ENCODE measurements around the gene TCF7L2.

Gene TCF7L2

GRCh38 chr10:113003052-113003451, 53.0 kb downstream of the TCF7L2 start:
- TF ChIP-seq POLR2A (IDR thresholded peaks at IDR 0.05; ENCODE audit: low read depth, low read length) (no peak), POLR2AphosphoS5 (IDR thresholded peaks at IDR 0.05; ENCODE audit: low read depth, low read length) (no peak), TAF1 (IDR thresholded peaks at IDR 0.05; ENCODE audit: borderline replicate concordance, low read depth, low read length) (no peak)
- FAIRE-seq, result no peak
- DNase-seq (ENCODE audit: insufficient read length), result no peak

- no peak for DNase-seq (ENCODE audit: insufficient read length)
- TF ChIP-seq POLR2AphosphoS5 (IDR thresholded peaks at IDR 0.05; ENCODE audit: low read depth, low read length) (no peak), POLR2A (IDR thresholded peaks at IDR 0.05; ENCODE audit: low read depth, low read length) (no peak), TAF1 (IDR thresholded peaks at IDR 0.05; ENCODE audit: borderline replicate concordance, low read depth, low read length) (no peak)
- FAIRE-seq, result no peak
Measured at GRCh38 chr10:113004069-113004618, 54.1 kb downstream of the TCF7L2 start.

GRCh38 chr10:113005380-113005779, 55.3 kb downstream of the TCF7L2 start:
- TF ChIP-seq POLR2AphosphoS5 (IDR thresholded peaks at IDR 0.05; ENCODE audit: low read depth, low read length) (no peak), TAF1 (IDR thresholded peaks at IDR 0.05; ENCODE audit: borderline replicate concordance, low read depth, low read length) (no peak), POLR2A (IDR thresholded peaks at IDR 0.05; ENCODE audit: low read depth, low read length) (no peak)
- DNase-seq (ENCODE audit: insufficient read length), result no peak
- no peak for FAIRE-seq

- no peak for DNase-seq (ENCODE audit: insufficient read length)
- no peak for TF ChIP-seq POLR2AphosphoS5 (IDR thresholded peaks at IDR 0.05; ENCODE audit: low read depth, low read length)
- TF ChIP-seq TAF1 (IDR thresholded peaks at IDR 0.05; ENCODE audit: borderline replicate concordance, low read depth, low read length), result no peak
- no peak for TF ChIP-seq POLR2A (IDR thresholded peaks at IDR 0.05; ENCODE audit: low read depth, low read length)
Measured at GRCh38 chr10:113006656-113007342, 56.8 kb downstream of the TCF7L2 start.

GRCh38 chr10:113007343-113007771, 57.3 kb downstream of the TCF7L2 start:
- TF ChIP-seq POLR2A (IDR thresholded peaks at IDR 0.05; ENCODE audit: low read depth, low read length), result no peak
- no peak for TF ChIP-seq TAF1 (IDR thresholded peaks at IDR 0.05; ENCODE audit: borderline replicate concordance, low read depth, low read length)
- no peak for TF ChIP-seq POLR2AphosphoS5 (IDR thresholded peaks at IDR 0.05; ENCODE audit: low read depth, low read length)
- no peak for FAIRE-seq
- DNase-seq (ENCODE audit: insufficient read length), result no peak

More at GRCh38 chr10:113006656-113007342, 56.8 kb downstream of the TCF7L2 start:
- FAIRE-seq, result no peak

GRCh38 chr10:113007821-113008220, 57.8 kb downstream of the TCF7L2 start:
- DNase-seq (ENCODE audit: insufficient read length) (no peak), FAIRE-seq (no peak)
- TF ChIP-seq TAF1 (IDR thresholded peaks at IDR 0.05; ENCODE audit: borderline replicate concordance, low read depth, low read length), result no peak
- no peak for TF ChIP-seq POLR2AphosphoS5 (IDR thresholded peaks at IDR 0.05; ENCODE audit: low read depth, low read length)
- TF ChIP-seq POLR2A (IDR thresholded peaks at IDR 0.05; ENCODE audit: low read depth, low read length), result no peak

DNA sequence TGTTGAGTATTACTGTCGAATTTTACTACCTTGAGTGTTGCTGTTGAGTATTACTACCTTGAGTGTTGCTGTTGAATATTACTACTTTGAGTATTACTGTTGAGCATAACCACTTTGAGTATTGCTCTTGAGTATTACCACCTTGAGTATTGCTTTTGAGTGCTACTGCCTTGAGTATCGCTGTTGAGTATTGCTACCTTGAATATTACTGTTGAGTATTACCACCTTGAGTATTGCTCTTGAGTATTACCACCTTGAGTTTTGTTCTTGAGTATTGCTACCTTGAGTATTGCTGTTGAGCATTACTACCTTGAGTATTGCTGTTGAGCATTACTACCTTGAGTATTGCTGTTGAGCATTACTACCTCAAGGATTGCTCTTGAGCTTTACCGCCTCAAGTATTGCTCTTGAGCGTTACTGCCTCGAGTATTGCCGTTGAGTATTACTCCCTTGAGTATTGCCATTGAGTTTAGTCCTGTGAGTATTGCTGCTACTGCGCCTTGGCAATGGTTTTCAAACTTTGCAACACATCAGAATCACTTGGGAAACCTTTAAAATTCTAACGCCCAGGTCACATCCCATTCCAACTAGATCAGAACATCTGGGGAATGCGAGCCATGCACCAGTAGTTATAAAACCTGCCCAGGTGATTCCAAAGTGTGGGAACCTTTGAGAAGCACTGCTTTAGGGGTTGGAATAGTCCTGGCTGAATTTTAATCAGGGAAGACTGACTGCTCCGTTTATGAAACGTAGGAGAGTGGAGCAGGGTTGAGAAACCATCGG, 61.7 kb downstream of the TCF7L2 start:
- TF ChIP-seq POLR2A (IDR thresholded peaks at IDR 0.05; ENCODE audit: low read depth, low read length) (no peak), POLR2AphosphoS5 (IDR thresholded peaks at IDR 0.05; ENCODE audit: low read depth, low read length) (no peak), TAF1 (IDR thresholded peaks at IDR 0.05; ENCODE audit: borderline replicate concordance, low read depth, low read length) (no peak)
- FAIRE-seq, result no peak

GRCh38 chr10:113015201-113015600, 65.2 kb downstream of the TCF7L2 start:
- FAIRE-seq, result no peak
- DNase-seq (ENCODE audit: insufficient read length), result no peak
- no peak for TF ChIP-seq POLR2AphosphoS5 (IDR thresholded peaks at IDR 0.05; ENCODE audit: low read depth, low read length)
- TF ChIP-seq TAF1 (IDR thresholded peaks at IDR 0.05; ENCODE audit: borderline replicate concordance, low read depth, low read length), result no peak

More for the DNA sequence above, 61.7 kb downstream of the TCF7L2 start:
- DNase-seq (ENCODE audit: insufficient read length), result no peak

DNA sequence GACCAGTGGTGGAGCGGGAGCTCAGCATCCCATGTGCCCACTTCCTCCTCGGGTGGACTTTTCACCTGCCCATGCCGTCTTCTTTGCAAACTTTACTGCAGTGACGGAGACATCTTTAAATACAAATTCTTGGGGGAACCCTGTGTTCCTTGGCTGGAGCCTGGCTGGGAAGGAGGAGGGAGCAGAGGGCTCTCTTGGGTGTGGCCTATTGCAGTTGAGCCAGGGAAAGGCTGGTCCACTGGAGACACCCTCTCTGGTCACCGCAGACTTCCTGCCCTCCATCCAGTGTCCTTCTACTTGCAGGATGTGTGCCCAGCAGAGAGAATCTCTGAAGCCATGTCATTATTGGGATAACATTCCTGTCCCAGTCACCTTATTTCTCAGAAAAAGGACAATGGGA, 67.3 kb downstream of the TCF7L2 start:
- FAIRE-seq (no peak), DNase-seq (ENCODE audit: insufficient read length) (no peak)
- no peak for TF ChIP-seq POLR2A (IDR thresholded peaks at IDR 0.05; ENCODE audit: low read depth, low read length)
- no peak for TF ChIP-seq TAF1 (IDR thresholded peaks at IDR 0.05; ENCODE audit: borderline replicate concordance, low read depth, low read length)
- TF ChIP-seq POLR2AphosphoS5 (IDR thresholded peaks at IDR 0.05; ENCODE audit: low read depth, low read length), result no peak

- no peak for TF ChIP-seq POLR2A (IDR thresholded peaks at IDR 0.05; ENCODE audit: low read depth, low read length)
- no peak for TF ChIP-seq TAF1 (IDR thresholded peaks at IDR 0.05; ENCODE audit: borderline replicate concordance, low read depth, low read length)
- TF ChIP-seq POLR2AphosphoS5 (IDR thresholded peaks at IDR 0.05; ENCODE audit: low read depth, low read length), result no peak
- FAIRE-seq (no peak), DNase-seq (ENCODE audit: insufficient read length) (no peak)
Measured at GRCh38 chr10:113018034-113018433, 68.0 kb downstream of the TCF7L2 start.

- TF ChIP-seq POLR2A (IDR thresholded peaks at IDR 0.05; ENCODE audit: low read depth, low read length) (no peak), TAF1 (IDR thresholded peaks at IDR 0.05; ENCODE audit: borderline replicate concordance, low read depth, low read length) (no peak), POLR2AphosphoS5 (IDR thresholded peaks at IDR 0.05; ENCODE audit: low read depth, low read length) (no peak)
- FAIRE-seq, result no peak
- DNase-seq (ENCODE audit: insufficient read length), result no peak
Measured at GRCh38 chr10:113019096-113019495, 69.0 kb downstream of the TCF7L2 start.

Data from GM12892 (cell line).